NCI-H2171 treated with DMSO at 0.1 percent for 48 hours (cell line): Measurements from ENCODE around the gene MYO3A.
A peak's percentile ranks its signal among the peaks of the same experiment; 100 is the strongest.
"Not testable (repeated sequence)": the region's sequence is repeated elsewhere in the genome, so short reads cannot be mapped to it uniquely, and the experiment has no call there.

ENCODE experiments used
- DNase-seq: peaks from one replicate; lab custom pipeline; 2025; lab: John Stamatoyannopoulos, UW

Gene MYO3A

GRCh38 chr10:25974897-25975459 is 40.9 kb downstream of the MYO3A start:
- no peak for DNase-seq

GRCh38 chr10:25978771-25979170 is 44.7 kb downstream of the MYO3A start:
- no peak for DNase-seq

GRCh38 chr10:25982107-25982506 is 48.1 kb downstream of the MYO3A start:
- no peak for DNase-seq

GRCh38 chr10:25988583-25988982 is 54.6 kb downstream of the MYO3A start:
- DNase-seq: no peak

- no peak for DNase-seq
Measured at GRCh38 chr10:25989951-25990350, 55.9 kb downstream of the MYO3A start.

GRCh38 chr10:25999295-25999981 is 65.4 kb downstream of the MYO3A start:
- DNase-seq: no peak

GRCh38 chr10:26000971-26001370 is 66.9 kb downstream of the MYO3A start:
- DNase-seq: no peak

- DNase-seq: not testable (repeated sequence)
Measured at GRCh38 chr10:26002466-26002865, 68.4 kb downstream of the MYO3A start.

- no peak for DNase-seq
Measured at GRCh38 chr10:26015092-26015491, 81.1 kb downstream of the MYO3A start.

GRCh38 chr10:26022831-26023230 is 88.8 kb downstream of the MYO3A start:
- DNase-seq: no peak

- DNase-seq: no peak
Measured at GRCh38 chr10:26024303-26024702, 90.3 kb downstream of the MYO3A start.

- no peak for DNase-seq
Measured at GRCh38 chr10:26025523-26025922, 91.5 kb downstream of the MYO3A start.

GRCh38 chr10:26029858-26030257 is 95.8 kb downstream of the MYO3A start:
- no peak for DNase-seq

GRCh38 chr10:26031300-26031699 is 97.3 kb downstream of the MYO3A start:
- no peak for DNase-seq

GRCh38 chr10:26043469-26043868 is 109.4 kb downstream of the MYO3A start:
- no peak for DNase-seq

- peak; percentile 26 for DNase-seq
Measured at GRCh38 chr10:26044141-26044749, 110.2 kb downstream of the MYO3A start.

GRCh38 chr10:26046073-26046700 is 112.2 kb downstream of the MYO3A start:
- peak; percentile 65 for DNase-seq

GRCh38 chr10:26048756-26049155 is 114.7 kb downstream of the MYO3A start:
- no peak for DNase-seq

- DNase-seq: no peak
Measured at GRCh38 chr10:26052326-26052725, 118.3 kb downstream of the MYO3A start.

GRCh38 chr10:26057466-26057865 is 123.4 kb downstream of the MYO3A start:
- DNase-seq: no peak

GRCh38 chr10:26064106-26064505 is 130.1 kb downstream of the MYO3A start:
- DNase-seq: no peak

- no peak for DNase-seq
Measured at GRCh38 chr10:26067680-26068079, 133.7 kb downstream of the MYO3A start.

- DNase-seq: not testable (repeated sequence)
Measured at GRCh38 chr10:26080971-26081370, 146.9 kb downstream of the MYO3A start.
